ENCODE data around the gene TOR1A.

Gene TOR1A

GRCh38 chr9:129851821-129852220 is 27.9 kb upstream of the TOR1A start:
- no peak for DNase-seq

- DNase-seq: no peak
Measured at GRCh38 chr9:129850821-129851550, 27.1 kb upstream of the TOR1A start.

DNA sequence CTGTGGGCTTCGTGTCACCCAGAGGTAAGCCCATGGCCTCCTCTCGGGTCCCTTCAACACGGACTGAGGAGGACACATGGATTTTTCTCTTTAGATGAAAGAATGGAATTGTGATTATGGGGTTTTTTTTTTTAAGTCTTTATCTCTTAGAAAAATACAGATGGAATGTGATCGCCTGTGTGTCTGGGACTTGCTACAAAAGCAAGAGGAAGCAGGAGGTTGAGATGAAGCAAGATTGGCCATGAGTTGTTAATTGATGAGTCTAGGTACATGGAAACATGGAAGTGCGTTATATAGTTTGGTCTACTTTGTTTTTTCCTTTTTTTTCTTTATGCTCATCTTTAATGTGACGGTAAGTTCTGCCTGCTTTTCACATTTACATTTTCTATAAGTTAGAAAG is 26.0 kb upstream of the TOR1A start:
- no peak for DNase-seq

- DNase-seq: no peak
Measured at GRCh38 chr9:129848712-129849441, 24.9 kb upstream of the TOR1A start.

GRCh38 chr9:129845373-129845772 is 21.4 kb upstream of the TOR1A start:
- DNase-seq: no peak

DNA sequence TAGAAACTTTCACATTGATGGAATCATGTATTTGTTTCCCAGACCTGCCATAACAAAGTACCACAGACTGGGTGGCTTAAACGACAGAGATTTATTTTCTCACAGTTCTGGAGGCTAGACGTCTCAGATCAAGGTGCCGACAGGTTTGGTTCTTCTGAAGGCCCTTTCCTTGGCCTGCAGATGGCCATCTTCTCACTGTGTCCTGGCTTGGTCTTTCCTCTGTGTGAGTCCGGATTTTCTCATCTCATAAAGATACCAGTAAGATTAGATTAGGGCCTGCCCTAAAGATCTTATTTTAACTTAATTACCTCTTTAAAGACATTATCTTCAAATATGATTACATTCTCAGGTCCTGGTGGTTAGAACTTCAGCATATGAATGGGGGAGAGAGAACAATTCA is 17.1 kb upstream of the TOR1A start:
- no peak for DNase-seq

DNA sequence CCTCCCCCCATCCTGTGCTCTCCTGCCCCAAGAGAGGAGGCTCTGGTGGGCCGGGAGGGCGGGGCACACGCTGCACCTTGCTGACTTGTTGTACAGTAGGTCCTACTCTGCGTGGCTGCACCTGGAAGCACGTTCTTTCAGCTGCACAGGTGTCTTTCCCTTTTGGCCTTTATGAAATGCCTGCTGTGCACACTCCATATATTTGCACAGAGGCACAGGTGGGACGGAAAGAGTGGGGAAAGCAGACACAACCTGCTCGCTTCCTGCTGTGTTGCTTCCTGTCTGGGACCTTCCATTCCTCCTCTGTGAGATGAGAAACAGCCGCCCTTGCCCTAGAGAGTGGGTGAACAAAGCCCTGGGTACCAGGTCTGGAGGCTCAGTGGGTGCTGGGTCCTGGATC is 16.1 kb upstream of the TOR1A start:
- DNase-seq: no peak

GRCh38 chr9:129839324-129840023 is 15.5 kb upstream of the TOR1A start:
- DNase-seq: no peak

DNA sequence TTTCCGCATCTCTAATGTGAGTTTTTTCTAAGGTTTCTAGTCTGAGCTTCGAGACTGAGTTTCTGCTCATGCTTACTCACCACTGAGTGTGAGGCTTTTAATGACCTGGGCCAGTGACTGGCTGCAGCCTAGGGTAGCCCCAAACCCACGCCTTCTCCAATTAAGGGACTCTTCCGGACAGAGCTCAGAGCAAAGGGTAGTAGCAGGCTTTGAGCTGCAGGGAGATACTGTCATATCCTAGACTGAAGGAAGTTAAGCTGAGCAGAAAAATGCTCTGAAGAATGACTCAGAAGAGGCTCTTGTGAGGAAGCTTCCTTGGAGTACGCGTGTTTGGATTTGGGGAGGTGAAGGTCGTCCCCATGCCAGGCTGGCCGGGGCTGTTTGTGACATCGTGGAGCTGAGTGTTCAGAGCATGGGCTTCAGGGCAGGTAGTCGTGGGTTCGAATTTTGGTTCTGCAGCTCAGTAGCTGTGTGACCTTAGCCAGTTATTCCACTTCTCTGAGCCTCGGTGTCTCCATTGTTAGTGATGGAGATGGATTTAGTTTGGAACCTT is 14.8 kb upstream of the TOR1A start:
- no peak for DNase-seq

- DNase-seq: no peak
Measured at GRCh38 chr9:129836311-129837007, 12.5 kb upstream of the TOR1A start.

DNA sequence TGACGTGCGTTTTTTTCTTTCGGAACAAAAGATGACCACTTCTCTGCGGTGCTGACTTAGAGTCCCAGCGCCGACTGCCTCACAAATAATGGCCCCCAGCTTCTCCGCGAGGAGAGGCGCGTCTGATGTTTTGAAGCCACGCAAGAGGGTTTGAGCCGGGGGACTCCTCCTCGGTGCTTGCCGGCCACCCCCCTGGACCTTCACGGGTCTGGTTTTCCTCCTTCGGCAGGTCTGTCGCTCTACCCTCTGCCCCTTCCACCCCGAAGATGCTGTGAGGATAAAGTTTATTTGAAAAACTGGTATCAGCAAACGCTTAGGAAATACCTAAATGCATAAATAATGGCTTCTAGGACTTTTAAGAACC is 11.9 kb upstream of the TOR1A start:
- no peak for DNase-seq

- DNase-seq: peak; percentile 84
Measured at GRCh38 chr9:129835128-129835859, 11.4 kb upstream of the TOR1A start, which contains the start of the genes C9orf78 and USP20. Gene C9orf78, minus strand, starts transcription at chr9:129835275. Its CDS starts 54 bp downstream, at chr9:129835221. Gene USP20, plus strand, starts transcription at chr9:129835458. Its CDS starts 17,098 bp downstream, at chr9:129852556.

- DNase-seq: no peak
Measured at GRCh38 chr9:129834489-129835127, 10.7 kb upstream of the TOR1A start.

DNA sequence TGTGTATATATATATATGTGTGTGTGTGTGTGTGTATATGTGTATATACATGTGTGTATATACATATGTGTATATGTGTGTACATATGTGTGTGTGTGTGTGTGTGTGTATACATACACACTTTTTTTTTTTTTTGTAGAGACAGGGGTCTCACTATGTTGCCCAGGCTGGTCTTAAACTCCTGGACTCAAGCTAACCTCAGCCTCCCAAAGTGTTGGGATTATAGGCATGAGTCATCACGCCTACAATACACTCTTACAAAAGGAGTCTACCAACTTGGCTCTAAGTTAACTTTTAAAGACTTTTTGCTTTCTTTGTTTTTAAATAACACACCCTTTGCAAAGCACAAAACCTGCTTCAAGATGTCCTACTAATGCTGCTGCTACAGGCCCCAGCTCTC is 9.0 kb upstream of the TOR1A start:
- no peak for DNase-seq

DNA sequence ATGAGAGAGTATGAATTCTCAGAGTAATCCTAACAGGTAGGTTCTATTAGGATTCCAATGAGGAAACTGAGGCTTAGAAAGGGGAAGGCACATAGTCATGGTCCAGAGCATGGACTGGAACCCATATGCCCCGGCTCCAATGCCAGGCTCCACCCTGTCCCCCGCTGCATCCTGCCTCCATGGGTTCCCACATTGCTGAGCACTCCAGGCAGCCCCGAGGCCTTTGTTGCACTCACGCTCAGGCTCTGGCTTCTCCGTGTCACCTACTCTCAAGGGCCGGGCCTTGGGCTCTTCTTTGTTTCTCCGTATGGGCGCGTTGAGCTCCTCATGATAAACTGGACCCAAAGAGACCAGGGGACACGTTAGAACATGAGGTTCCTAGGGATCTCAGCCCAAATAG is 5.0 kb upstream of the TOR1A start:
- no peak for DNase-seq

- no peak for DNase-seq
Measured at GRCh38 chr9:129828051-129828450, 4.1 kb upstream of the TOR1A start.

GRCh38 chr9:129826759-129827158 is 2.8 kb upstream of the TOR1A start:
- no peak for DNase-seq

- DNase-seq: no peak
Measured at GRCh38 chr9:129826344-129826743, 2.4 kb upstream of the TOR1A start.

DNA sequence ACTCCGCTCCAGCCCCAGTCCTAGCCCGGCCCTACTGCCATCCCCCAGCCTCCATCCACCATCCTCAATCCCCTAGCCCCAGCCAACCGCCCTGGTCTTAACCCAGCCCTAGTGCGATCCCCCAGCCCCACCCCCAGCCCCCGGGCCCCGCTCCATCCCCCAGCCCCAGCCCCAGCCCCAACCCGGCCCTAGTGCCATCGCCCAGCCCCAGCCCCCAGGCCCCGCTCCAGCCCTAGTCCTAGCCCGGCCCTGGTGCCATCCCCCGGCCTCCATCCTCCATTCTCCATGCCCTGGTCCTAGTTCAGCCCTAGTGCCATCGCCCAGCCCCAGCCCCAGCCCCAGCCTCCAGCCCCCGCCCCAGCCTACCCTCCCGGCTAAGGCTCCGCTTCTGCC is 398 bp downstream of the TOR1A start:
- DNase-seq: no peak

DNA sequence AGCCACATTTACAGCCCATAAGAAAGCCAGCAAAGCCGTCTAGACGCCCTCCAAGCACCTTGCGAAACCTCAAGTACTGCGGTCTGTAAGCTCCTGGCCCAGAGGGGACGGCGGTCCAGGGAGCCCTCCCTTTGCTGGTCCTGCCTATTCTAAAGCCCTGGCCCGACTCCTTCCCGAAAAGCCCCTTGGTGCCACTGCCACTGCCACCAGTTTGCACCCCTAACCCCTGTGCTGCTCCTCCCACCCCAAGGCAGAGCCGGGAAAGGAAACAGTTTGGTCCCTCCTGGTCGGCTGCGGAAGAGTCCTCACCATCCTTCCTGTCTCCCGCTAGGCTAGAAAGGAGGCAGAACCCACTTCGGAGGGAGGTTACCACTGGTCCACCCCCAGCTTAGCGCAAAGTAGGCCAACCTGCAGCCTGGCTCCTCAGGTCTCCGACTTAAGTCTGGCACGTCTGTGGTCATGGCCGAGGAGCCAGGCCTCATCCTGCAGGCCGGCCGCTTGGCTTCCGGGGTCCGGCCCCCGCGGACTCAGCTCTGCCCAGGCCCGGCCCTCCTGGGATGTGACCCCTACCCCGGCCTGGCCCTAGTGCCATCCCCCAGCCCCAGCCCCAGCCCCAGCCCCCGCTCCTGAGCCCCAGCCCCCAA is 916 bp downstream of the TOR1A start:
- DNase-seq: no peak
